ENCODE measurements around the gene ANKRD11. TPM values are rescaled to one million over a fixed set of nuclear protein-coding genes. Genes with fewer than 3 reads are reported as not detected.
A peak's percentile ranks its signal among the peaks of the same experiment; 100 is the strongest.
"Not testable (repeated sequence)": the region's sequence is repeated elsewhere in the genome, so short reads cannot be mapped to it uniquely, and the experiment has no call there.

ANKRD11 gene
- total and polyA plus RNA-seq, 2 donors (not counting 3 experiments of a cell fraction or from before 2014, with no cell fraction given): 55.8 to 191 TPM

DNA sequence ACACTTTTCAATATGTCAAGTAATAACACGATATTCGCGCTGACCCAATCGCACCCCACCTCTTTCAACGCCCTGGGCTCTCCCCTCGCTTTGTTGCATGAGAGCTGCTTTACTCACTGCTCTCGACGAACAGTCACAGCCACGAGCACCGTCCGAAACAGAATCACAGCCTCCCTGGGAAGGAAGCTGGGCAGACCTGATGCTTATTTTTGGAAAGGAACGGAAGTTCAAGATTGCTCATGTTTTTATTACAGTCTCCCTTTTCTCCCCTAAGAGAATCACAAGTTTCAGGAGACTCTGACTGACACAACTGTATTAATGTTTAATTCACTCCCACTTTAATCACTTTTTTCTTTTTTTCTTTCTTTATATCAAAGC, 67.8 kb downstream of the ANKRD11 start:
- H3K4me3 ChIP-seq (replicated peaks in 1 of 3; ENCODE audit: insufficient read depth in 1 of 3, low read depth in 1 of 3, low read length in 3 of 3): peak overlapping the region in 1 of 3 experiments; percentile 37
- DNase-seq (ENCODE audit: low read depth, low spot score) (peak; percentile 75), FAIRE-seq (peak; percentile 90)
- peaks cover 99% of the 10 kb centered on the region for H3K79me2 ChIP-seq (ENCODE audit: control insufficient read depth, insufficient read depth, low read length)
- TF ChIP-seq POLR2A (IDR thresholded peaks at IDR 0.05; ENCODE audit: low read depth, low read length) (peak; percentile 33), JUN (IDR thresholded peaks at IDR 0.05; ENCODE audit: borderline replicate concordance, insufficient read depth, insufficient read length, low read depth) (peak; percentile 35), MYC (IDR thresholded peaks at IDR 0.05; ENCODE audit: low read depth, low read length) (no peak), EZH2 (IDR thresholded peaks at IDR 0.05; ENCODE audit: borderline replicate concordance, low read depth, low read length, severe bottlenecking) (no peak), FOS (IDR thresholded peaks at IDR 0.05; ENCODE audit: borderline replicate concordance, insufficient read depth, low read length) (peak; percentile 50), POLR2AphosphoS5 (IDR thresholded peaks at IDR 0.05; ENCODE audit: insufficient read depth, low read depth, low read length) (peak; percentile 64), GATA2 (IDR thresholded peaks at IDR 0.05; ENCODE audit: insufficient read depth, insufficient read length, low read depth, low read length) (no peak)
- TF ChIP-seq, protein P1, sequence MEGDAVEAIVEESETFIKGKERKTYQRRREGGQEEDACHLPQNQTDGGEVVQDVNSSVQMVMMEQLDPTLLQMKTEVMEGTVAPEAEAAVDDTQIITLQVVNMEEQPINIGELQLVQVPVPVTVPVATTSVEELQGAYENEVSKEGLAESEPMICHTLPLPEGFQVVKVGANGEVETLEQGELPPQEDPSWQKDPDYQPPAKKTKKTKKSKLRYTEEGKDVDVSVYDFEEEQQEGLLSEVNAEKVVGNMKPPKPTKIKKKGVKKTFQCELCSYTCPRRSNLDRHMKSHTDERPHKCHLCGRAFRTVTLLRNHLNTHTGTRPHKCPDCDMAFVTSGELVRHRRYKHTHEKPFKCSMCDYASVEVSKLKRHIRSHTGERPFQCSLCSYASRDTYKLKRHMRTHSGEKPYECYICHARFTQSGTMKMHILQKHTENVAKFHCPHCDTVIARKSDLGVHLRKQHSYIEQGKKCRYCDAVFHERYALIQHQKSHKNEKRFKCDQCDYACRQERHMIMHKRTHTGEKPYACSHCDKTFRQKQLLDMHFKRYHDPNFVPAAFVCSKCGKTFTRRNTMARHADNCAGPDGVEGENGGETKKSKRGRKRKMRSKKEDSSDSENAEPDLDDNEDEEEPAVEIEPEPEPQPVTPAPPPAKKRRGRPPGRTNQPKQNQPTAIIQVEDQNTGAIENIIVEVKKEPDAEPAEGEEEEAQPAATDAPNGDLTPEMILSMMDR (IDR thresholded peaks at IDR 0.05; ENCODE audit: extremely low read depth in 1 of 2, insufficient read depth in 1 of 2, low read depth in 1 of 2, low read length in 2 of 2): no peak
- TF ChIP-seq, protein P2, sequence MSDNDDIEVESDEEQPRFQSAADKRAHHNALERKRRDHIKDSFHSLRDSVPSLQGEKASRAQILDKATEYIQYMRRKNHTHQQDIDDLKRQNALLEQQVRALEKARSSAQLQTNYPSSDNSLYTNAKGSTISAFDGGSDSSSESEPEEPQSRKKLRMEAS (IDR thresholded peaks at IDR 0.05; ENCODE audit: insufficient read depth, insufficient read length): no peak
- dilution Hi-C loops (cut with MboI; ENCODE audit: extremely low pct_ligation_motif_present, low sequenced_read_pairs) (no loop called here), intact Hi-C loops (cut with micrococcal nuclease) (loop anchor here (2.0 kb wide), 1 partner anchor 66 kb away; no protein-coding TSS in a partner anchor)
- H4K20me1 ChIP-seq (replicated peaks; ENCODE audit: control insufficient read depth, extremely low read depth, insufficient read depth, low read length): peaks cover 6% of the 10 kb centered on the region
- peak overlapping the region; percentile 85 for H3K27ac ChIP-seq (ENCODE audit: insufficient read depth, low read depth, low read length)
- no peaks in the 10 kb centered on the region for H3K27me3 ChIP-seq (ENCODE audit: control insufficient read depth in 2 of 2, insufficient read depth in 2 of 2, low read length in 2 of 2)
- H3K4me1 ChIP-seq (ENCODE audit: control insufficient read depth, extremely low read depth, insufficient read depth, low read length): peaks cover 42% of the 10 kb centered on the region
- H3K9me3 ChIP-seq (replicated peaks; ENCODE audit: control insufficient read depth, insufficient read depth, low read length): no peaks in the 10 kb centered on the region
- no peak overlapping the region for H2AFZ ChIP-seq (ENCODE audit: low read depth, low read length)
- ChIA-PET POLR2A (interaction anchor here (0.6 kb wide), 1 partner anchor 15 kb away, joined by 3 read pairs; no protein-coding TSS in a partner anchor), CTCF (interaction anchor here (0.6 to 1.9 kb wide), 5 partner anchors 10 to 43 kb away, joined by 3 to 9 read pairs (median 3); no protein-coding TSS in a partner anchor)
- peak overlapping the region; percentile 81 for H3K4me2 ChIP-seq (ENCODE audit: insufficient read depth, low read length)
- H3K9ac ChIP-seq (replicated peaks; ENCODE audit: extremely low read depth, insufficient read depth, low read length): peak overlapping the region; percentile 84
- no peaks in the 10 kb centered on the region for H3K9me1 ChIP-seq (replicated peaks; ENCODE audit: control insufficient read depth, extremely low read depth, insufficient read depth, low read length)
- peaks cover 0 to 1% of the 10 kb centered on the region in 2 experiments for H3K36me3 ChIP-seq (ENCODE audit: control insufficient read depth in 2 of 2, extremely low read depth in 1 of 2, insufficient read depth in 2 of 2, low read length in 2 of 2)
- no TSS peak for BruUV-seq (replicated peaks)

DNA sequence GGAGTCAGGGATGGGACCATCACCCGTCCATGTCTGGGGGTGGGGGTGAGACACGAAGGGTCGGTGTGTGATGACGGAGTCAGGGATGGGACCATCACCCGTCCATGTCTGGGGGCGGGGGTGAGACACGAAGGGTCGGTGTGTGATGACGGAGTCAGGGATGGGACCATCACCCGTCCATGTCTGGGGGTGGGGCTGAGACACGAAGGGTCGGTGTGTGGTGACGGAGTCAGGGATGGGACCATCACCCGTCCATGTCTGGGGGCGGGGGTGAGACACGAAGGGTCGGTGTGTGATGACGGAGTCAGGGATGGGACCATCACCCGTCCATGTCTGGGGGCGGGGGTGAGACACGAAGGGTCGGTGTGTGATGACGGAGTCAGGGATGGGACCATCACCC, 69.1 kb downstream of the ANKRD11 start:
- not testable (repeated sequence) for FAIRE-seq

More for the DNA sequence above, 69.1 kb downstream of the ANKRD11 start:
- BruUV-seq (replicated peaks); H3K9me1 ChIP-seq (replicated peaks; ENCODE audit: control insufficient read depth, extremely low read depth, insufficient read depth, low read length); H3K27me3 ChIP-seq (ENCODE audit: control insufficient read depth in 2 of 2, insufficient read depth in 2 of 2, low read length in 2 of 2); H3K4me2 ChIP-seq (ENCODE audit: insufficient read depth, low read length); DNase-seq (ENCODE audit: low read depth, low spot score); H2AFZ ChIP-seq (ENCODE audit: low read depth, low read length); dilution Hi-C loops (cut with MboI; ENCODE audit: extremely low pct_ligation_motif_present, low sequenced_read_pairs); H3K27ac ChIP-seq (ENCODE audit: insufficient read depth, low read depth, low read length); H3K9me3 ChIP-seq (replicated peaks; ENCODE audit: control insufficient read depth, insufficient read depth, low read length); H3K4me3 ChIP-seq (replicated peaks in 1 of 3; ENCODE audit: insufficient read depth in 1 of 3, low read depth in 1 of 3, low read length in 3 of 3); H3K9ac ChIP-seq (replicated peaks; ENCODE audit: extremely low read depth, insufficient read depth, low read length); POLR2A ChIA-PET; H4K20me1 ChIP-seq (replicated peaks; ENCODE audit: control insufficient read depth, extremely low read depth, insufficient read depth, low read length); intact Hi-C loops (cut with micrococcal nuclease); H3K36me3 ChIP-seq (ENCODE audit: control insufficient read depth in 2 of 2, extremely low read depth in 1 of 2, insufficient read depth in 2 of 2, low read length in 2 of 2): not testable (repeated sequence)
- CTCF ChIA-PET: interaction anchor here (2.3 kb wide), 1 partner anchor 11 kb away, joined by 13 read pairs; no protein-coding TSS in a partner anchor
- H3K79me2 ChIP-seq (ENCODE audit: control insufficient read depth, insufficient read depth, low read length): peaks cover 99% of the 10 kb centered on the region
- H3K4me1 ChIP-seq (ENCODE audit: control insufficient read depth, extremely low read depth, insufficient read depth, low read length): peaks cover 35% of the 10 kb centered on the region
